HL-60/S4 treated with phorbol 12-myristate 13-acetate at 8.2 ng/mL for 4 days and 3 days (cell line): ENCODE measurements around the gene HAGH.

Experiments used
- in situ Hi-C: fragments of 300-500 bp; cut with MboI; formaldehyde crosslinking; loops from 2 replicates; pipeline ENCODE4 v1.15.0; 2022; ENCODE audit warnings: low sequenced_read_pairs

The HAGH gene

GRCh38 chr16:1788095-1788707, 38.4 kb downstream of the HAGH start:
- in situ Hi-C loops: no loop called here

GRCh38 chr16:1787322-1788094, 39.1 kb downstream of the HAGH start:
- in situ Hi-C loops: no loop called here

DNA sequence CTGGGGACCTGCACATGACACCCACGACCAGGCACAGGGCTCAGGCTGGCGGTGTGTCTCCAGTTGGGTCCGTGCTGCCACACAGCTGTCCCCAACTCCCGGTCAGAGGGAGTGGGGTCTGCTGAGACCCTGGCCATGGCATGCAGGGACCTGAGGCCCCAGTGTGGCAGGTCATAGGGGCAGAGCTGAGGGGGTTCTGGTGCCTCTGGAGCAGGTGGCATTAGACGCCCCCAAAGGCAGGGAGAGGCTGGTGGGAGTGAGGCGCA, 39.6 kb downstream of the HAGH start:
- in situ Hi-C loops: no loop called here

GRCh38 chr16:1786242-1787055, 40.2 kb downstream of the HAGH start:
- in situ Hi-C loops: no loop called here

GRCh38 chr16:1785846-1786170, 40.8 kb downstream of the HAGH start:
- in situ Hi-C loops: no loop called here

- in situ Hi-C loops: no loop called here
Measured at GRCh38 chr16:1784977-1785845, 41.4 kb downstream of the HAGH start.

DNA sequence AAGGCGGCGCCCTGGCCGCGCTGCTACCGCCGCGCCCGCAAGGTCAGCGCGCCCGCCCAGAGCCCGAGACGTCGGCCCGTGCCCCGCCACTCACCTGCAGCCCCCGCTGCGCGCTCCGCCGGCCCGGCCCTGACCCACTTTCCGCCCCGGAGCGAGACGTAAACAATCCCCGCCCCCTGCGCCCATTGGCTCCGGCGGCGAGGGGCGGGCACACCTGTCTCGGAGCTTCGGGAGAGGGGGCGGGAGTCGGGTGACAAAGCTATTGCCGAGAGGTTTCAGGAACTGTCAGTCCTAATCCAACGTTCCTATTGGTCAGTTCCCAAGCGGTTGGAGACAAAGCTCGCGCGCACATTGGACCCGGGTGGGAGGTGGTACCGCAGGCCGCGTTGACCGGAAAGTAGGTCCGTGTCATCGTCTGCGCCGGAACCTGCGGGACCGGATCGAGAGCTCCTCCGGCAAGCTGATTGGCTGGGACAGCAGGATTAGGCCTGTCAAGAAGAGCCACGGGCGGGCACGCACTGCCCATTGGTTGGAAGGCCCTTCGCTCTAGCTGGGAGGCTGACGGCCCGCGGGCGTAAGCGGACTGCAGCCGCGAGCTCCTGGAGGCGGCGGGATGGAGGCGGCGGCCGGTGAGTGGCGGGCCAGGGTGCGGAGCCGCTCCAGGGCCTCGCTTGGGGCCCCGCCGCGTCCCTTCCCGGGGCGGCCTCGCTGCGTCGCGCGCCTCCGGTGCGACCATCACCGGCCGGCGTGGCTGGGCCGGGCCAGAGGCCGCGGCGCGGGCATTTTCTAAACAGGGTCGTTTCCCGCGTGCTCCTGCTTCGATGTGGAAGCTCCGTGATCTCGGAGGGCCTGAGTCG, 44.0 kb downstream of the HAGH start, which contains the start of the genes NUBP2 and SPSB3:
NUBP2 (plus strand) TSS at position 553 of the 857 bp plus-strand sequence; CDS start at position 614, 61 bp downstream.
SPSB3 (minus strand) TSS at position 164 of the 857 bp plus-strand sequence. CDS start 1,088 bp downstream, outside the sequence.
- in situ Hi-C loops: no loop called here

DNA sequence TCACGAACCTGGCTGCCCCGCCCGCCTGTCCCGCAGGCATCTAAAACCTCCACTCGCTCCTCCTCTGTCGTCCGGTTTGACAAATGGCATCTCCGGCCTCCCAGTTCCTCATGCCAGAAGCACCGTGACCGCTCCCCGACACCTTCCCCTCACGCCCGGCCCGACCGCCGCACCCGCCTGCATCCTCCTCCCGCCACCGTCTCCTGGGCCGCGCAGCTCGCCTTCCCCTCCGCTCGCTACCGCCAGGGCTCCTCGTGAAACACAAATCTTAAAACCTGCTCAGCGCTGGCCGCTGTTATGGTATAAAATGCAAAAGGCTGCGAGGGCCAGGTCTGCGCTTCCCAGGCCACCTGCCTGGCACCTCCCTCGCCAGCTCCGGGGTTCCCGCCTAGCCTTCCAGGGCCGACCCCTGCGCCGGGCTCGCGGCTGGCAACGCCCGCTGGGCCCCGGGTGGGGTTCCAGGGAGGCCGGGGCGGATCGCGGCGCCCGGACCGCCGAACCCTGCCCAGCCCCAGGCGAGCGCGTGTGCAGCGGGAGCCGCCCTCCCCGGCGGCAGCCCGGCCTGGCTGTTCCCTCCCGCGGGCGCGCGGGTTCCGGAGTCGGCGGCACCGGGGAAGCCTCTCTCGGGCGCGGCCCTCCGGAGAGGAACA, 44.7 kb downstream of the HAGH start:
- in situ Hi-C loops: no loop called here

DNA sequence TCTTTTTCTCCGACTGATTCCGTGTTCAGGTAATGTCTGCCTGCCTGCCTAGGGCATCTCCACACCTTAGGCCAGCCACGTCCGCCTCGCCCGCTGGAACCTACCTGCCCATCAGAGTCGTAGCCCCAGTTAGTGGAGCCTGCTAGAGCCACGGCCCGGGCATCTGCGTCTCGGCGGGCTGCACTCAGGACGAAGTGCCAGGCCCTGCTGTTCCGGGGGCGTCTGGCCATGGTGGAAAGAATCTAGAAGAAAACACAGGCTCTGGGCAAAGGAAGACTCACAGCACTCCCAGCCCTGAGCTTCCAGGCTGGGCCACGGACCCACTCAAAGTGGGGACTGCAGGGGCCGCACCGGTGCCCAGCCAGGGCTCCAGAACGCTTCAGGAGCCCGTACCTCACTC, 45.4 kb downstream of the HAGH start:
- in situ Hi-C loops: no loop called here

DNA sequence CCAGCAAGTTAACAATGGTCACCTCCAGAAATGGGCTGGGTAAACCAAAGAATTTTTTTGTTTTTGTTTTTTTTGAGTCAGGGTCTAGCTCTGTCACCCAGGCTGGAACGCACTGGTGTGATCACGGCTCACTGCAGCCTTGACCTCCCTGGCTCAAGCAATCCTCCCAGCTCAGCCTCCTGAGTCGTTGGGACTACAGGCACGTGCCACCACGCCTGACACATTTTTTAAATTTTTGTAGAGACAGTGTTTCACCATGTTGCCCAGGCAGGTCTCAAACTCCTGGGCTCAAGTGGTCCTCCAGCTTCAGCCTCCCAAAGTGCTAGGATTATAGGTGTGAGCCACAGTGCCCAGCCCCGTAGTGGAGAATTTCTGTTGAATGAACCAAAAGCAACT, 46.0 kb downstream of the HAGH start:
- in situ Hi-C loops: no loop called here

DNA sequence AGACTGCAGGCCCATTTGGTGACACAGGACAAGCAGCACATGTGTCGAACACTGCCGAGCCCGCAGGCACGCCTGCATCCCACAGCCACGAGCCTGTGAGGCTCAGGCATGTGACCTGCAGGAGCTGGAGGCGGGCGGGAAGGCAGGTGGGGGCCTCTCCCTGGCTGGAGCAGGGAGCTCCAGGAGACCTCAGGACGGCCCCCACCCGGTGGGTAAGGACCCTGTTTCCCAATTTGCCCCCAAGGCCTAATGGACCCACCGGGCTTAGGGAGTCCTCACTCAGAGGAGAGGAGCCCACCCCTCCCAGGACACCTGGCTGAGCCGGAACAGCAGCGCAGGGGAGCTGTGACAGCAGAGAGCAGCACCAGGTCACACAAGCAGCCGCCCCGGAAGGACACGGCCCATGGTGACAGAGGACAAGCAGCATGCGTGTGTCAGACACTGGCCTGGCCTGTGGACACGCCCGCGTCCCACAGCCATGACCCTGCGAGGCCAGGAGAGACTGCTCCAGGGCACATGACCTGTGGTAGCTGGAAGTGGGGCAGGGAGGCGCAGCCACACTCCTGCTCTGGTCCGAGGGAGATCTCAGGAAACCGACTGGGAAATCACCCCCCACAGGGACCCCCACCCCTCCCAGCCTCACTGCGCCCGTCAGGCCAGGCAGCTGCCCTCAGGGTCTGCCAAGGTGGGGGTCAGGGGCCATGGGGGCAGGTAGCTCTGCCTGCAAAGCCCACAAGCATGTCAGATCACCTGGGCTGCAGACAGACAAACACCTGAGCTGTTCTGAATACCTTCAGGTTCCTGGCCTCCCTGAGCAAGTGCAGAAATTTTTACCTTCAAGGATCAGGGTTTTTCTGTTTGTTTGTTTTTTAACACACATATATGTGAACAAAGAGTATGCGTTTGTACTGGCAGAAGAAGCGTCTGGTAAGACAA, 46.6 kb downstream of the HAGH start:
- in situ Hi-C loops: no loop called here

GRCh38 chr16:1779234-1779701, 47.4 kb downstream of the HAGH start:
- in situ Hi-C loops: no loop called here

DNA sequence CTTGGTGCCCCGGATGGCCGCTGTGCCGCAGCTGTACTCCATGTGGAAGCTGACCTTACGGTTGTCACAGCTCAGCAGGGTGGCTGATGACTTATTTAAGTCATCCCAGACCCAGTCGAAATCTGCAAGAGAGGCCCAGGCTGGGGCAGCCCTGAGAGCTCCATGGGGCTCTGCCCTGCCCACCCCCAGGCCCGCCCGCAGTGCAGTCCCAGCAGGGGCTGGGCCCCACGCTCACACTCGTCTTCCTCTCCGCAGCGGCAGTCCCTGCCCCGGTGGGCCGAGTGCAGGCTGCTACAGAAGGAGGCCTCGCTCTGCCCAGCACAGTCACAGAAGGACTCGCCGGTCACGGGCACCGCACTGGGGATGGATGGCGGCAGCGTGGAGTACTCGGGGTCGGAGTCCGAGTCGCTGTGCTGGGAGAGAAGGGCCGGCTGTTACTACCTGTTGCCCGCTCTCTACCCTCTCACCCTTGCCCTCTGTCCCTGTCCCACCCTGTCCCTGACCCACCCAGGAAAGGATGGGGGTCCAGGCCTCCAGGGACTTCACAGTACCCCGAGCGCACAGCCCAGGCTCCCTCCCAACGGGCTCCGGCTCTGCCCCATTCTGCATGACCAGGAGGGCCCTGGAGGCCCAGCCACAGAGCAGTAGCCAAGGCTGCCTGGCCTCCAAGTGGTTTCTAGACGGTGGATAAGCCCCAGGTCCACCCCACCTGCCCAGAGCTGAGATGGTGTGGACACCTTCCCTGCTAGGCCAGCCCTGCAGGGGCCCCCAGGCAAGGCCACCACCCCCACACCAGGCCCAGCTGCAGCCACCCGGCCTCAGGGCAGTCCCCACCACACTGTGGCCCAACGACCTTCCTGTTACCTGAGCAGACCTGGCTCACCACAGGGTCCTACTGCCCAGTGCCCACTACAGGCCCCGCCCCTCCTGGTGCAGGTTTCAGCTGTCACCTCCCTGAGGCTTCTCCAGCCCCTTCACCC, 48.1 kb downstream of the HAGH start:
- in situ Hi-C loops: no loop called here

- in situ Hi-C loops: no loop called here
Measured at GRCh38 chr16:1777375-1778199, 49.0 kb downstream of the HAGH start.

DNA sequence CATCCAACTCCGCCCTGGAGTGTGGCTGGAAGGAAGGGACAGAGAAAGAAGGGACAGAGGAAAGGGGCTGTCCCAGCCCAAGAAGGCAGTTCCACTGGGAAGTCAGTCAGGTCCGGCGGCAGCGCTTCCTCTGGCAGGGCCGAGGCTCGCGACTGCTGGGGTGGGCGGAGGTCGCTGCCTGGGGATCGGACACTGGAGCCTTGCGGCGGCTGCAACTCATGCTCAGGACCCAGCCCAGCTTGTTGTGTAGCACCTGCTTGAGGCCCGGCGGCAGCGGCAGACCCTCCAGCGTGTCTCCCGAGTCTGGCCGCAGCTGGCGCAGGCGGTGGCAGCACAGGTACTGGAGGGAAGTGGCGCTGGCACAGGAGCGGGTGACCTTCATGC, 49.6 kb downstream of the HAGH start:
- in situ Hi-C loops: no loop called here

DNA sequence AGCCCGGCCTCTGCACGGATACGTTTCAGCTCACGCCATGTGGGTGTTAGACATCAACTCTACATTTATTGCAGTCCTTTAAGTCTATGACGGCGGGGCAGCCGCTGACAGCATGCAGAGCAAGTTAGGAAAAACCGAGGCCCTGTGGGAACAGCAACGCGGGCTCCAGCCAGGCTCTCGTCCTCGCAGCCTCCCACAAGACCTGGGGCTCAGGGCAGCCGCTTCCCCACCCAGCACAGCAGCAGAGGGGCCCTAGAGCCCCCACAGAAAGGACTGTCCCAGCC, 50.0 kb downstream of the HAGH start:
- in situ Hi-C loops: no loop called here
